Activated CD4-positive, alpha-beta T cell treated with anti-CD3 and anti-CD28 coated beads, Interleukin-2, amount 50 U/mL, for 48 hours (primary cell): ENCODE data around the gene BTNL8.

Experiments used
- DNase-seq, 2 experiments: peaks; one replicate each; pipeline ENCODE4 v3.0.0-alpha.2; 2020

BTNL8 gene

GRCh38 chr5:180898621-180899246 is at the start of gene BTNL8:
Gene BTNL8, plus strand, starts transcription at chr5:180899159. Its CDS starts 152 bp downstream, at chr5:180899311.
- DNase-seq: no peak

- DNase-seq: no peak
These were observed 49.1 kb upstream of the BTNL8 start for GRCh38 chr5:180849827-180850226.

- no peak for DNase-seq
These were observed 48.4 kb upstream of the BTNL8 start for GRCh38 chr5:180850434-180851078.

GRCh38 chr5:180852495-180852894 is 46.5 kb upstream of the BTNL8 start:
- no peak for DNase-seq

- no peak for DNase-seq
These were observed 45.7 kb upstream of the BTNL8 start for GRCh38 chr5:180853121-180853847.

- DNase-seq: no peak
These were observed 45.1 kb upstream of the BTNL8 start for GRCh38 chr5:180853848-180854176.

- DNase-seq: no peak
These were observed 40.4 kb upstream of the BTNL8 start for GRCh38 chr5:180858586-180858985.

GRCh38 chr5:180860273-180860886 is 38.6 kb upstream of the BTNL8 start:
- no peak for DNase-seq

- DNase-seq: peak; percentile 85 to 86
These were observed 37.8 kb upstream of the BTNL8 start, which contains the start of gene ZFP62 for GRCh38 chr5:180860887-180861822. Gene ZFP62, minus strand, starts transcription at chr5:180861276. Its CDS starts 57 bp downstream, at chr5:180861219.

GRCh38 chr5:180862645-180863044 is 36.3 kb upstream of the BTNL8 start:
- DNase-seq: no peak

GRCh38 chr5:180865981-180866695 is 32.8 kb upstream of the BTNL8 start:
- DNase-seq: no peak

- no peak for DNase-seq
These were observed 32.0 kb upstream of the BTNL8 start for GRCh38 chr5:180866985-180867384.

- peak; percentile 85 to 88 for DNase-seq
These were observed 30.0 kb upstream of the BTNL8 start for GRCh38 chr5:180868960-180869359.

GRCh38 chr5:180869587-180869986 is 29.4 kb upstream of the BTNL8 start:
- no peak for DNase-seq

GRCh38 chr5:180870276-180871068 is 28.5 kb upstream of the BTNL8 start:
- no peak for DNase-seq

GRCh38 chr5:180872419-180872818 is 26.5 kb upstream of the BTNL8 start:
- no peak for DNase-seq

- DNase-seq: peak; percentile 5 to 9
These were observed 25.1 kb upstream of the BTNL8 start for GRCh38 chr5:180873615-180874520.

- DNase-seq: no peak
These were observed 24.0 kb upstream of the BTNL8 start for GRCh38 chr5:180874804-180875582.

- no peak for DNase-seq
These were observed 23.0 kb upstream of the BTNL8 start for GRCh38 chr5:180875860-180876426.
